Activated CD8-positive, alpha-beta memory T cell treated with anti-CD3 and anti-CD28 coated beads for 24 hours (primary cell): ENCODE data around the gene USP48.
"Not testable (repeated sequence)": the region's sequence is repeated elsewhere in the genome, so short reads cannot be mapped to it uniquely, and the experiment has no call there.

ENCODE experiments used
- DNase-seq: peaks from one replicate; pipeline ENCODE4 v3.0.0-alpha.2; 2020

The USP48 gene

GRCh38 chr1:21770602-21771001 is 12.3 kb downstream of the USP48 start:
- DNase-seq: peak; percentile 30

- no peak for DNase-seq
Measured at GRCh38 chr1:21770201-21770600, 12.7 kb downstream of the USP48 start.

- DNase-seq: not testable (repeated sequence)
Measured at GRCh38 chr1:21767106-21767505, 15.8 kb downstream of the USP48 start.

- no peak for DNase-seq
Measured at GRCh38 chr1:21766210-21766609, 16.7 kb downstream of the USP48 start.

- no peak for DNase-seq
Measured at GRCh38 chr1:21764615-21765423, 18.1 kb downstream of the USP48 start.

- DNase-seq: no peak
Measured at GRCh38 chr1:21763694-21764419, 19.1 kb downstream of the USP48 start.

- no peak for DNase-seq
Measured at GRCh38 chr1:21763236-21763635, 19.7 kb downstream of the USP48 start.

GRCh38 chr1:21762022-21762404 is 20.9 kb downstream of the USP48 start:
- no peak for DNase-seq

- DNase-seq: no peak
Measured at GRCh38 chr1:21761052-21761451, 21.9 kb downstream of the USP48 start.

- DNase-seq: no peak
Measured at GRCh38 chr1:21759818-21760217, 23.1 kb downstream of the USP48 start.

GRCh38 chr1:21759182-21759581 is 23.8 kb downstream of the USP48 start:
- no peak for DNase-seq

- no peak for DNase-seq
Measured at GRCh38 chr1:21758614-21759013, 24.3 kb downstream of the USP48 start.

GRCh38 chr1:21756393-21757089 is 26.4 kb downstream of the USP48 start:
- no peak for DNase-seq

- DNase-seq: no peak
Measured at GRCh38 chr1:21755067-21755466, 27.9 kb downstream of the USP48 start.

GRCh38 chr1:21754583-21754982 is 28.4 kb downstream of the USP48 start:
- no peak for DNase-seq

- DNase-seq: no peak
Measured at GRCh38 chr1:21752186-21752585, 30.8 kb downstream of the USP48 start.

GRCh38 chr1:21751281-21751680 is 31.7 kb downstream of the USP48 start:
- DNase-seq: no peak

- no peak for DNase-seq
Measured at GRCh38 chr1:21750841-21751240, 32.1 kb downstream of the USP48 start.

GRCh38 chr1:21749859-21750468 is 33.0 kb downstream of the USP48 start:
- DNase-seq: no peak

GRCh38 chr1:21749109-21749508 is 33.8 kb downstream of the USP48 start:
- DNase-seq: no peak

GRCh38 chr1:21743476-21743875 is 39.5 kb downstream of the USP48 start:
- DNase-seq: no peak

- DNase-seq: no peak
Measured at GRCh38 chr1:21742578-21742977, 40.4 kb downstream of the USP48 start.

- no peak for DNase-seq
Measured at GRCh38 chr1:21741206-21741605, 41.7 kb downstream of the USP48 start.
